IPS-11a (cell line): ENCODE data around the gene DDX24.

Experiments used
- H3K4me3 ChIP-seq: one replicate; pipeline ENCODE4 v1.5.1; 2013; ENCODE audit warnings: low read depth, low read length, control low read depth

Gene DDX24

DNA sequence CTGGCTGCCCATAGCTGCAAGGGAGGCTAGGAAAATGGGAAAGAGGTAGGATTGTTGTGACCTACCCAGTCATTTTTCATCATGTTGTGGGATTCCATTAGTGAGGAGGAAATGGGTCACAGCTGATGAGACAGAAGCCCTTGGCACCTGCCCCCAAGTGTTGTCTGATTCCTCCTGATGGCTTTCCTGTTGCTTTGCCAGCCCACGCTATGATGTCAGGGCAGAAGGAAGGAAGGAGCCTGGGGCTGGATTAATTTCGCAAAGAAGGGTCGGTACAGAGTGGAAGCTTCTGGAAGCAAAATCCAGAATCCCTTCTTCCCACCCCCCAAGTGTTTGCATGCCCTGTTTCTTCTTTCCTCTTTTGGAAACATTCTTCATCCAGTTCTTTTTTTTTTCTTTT, 46.1 kb downstream of the DDX24 start:
- no peak overlapping the region for H3K4me3 ChIP-seq

DNA sequence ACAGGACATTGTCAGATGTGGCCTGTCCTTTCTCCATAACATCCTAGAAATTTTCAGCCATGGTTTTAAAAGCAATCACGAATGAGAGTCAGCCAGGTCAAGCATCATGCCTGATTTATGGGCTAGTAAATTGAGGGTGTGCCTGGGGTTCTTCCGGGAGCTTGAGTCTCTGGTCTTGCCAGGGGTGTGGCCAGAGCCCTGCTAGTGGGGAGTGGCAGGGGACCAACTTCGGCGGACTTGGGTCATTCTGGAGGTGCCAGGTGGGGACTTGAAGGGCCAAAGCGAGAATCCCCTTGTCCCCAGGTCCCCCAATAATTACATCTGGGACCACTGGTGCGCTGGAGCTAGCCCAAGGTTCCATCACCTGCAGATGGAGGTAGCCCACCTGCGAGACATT, 49.1 kb downstream of the DDX24 start:
- no peak overlapping the region for H3K4me3 ChIP-seq

DNA sequence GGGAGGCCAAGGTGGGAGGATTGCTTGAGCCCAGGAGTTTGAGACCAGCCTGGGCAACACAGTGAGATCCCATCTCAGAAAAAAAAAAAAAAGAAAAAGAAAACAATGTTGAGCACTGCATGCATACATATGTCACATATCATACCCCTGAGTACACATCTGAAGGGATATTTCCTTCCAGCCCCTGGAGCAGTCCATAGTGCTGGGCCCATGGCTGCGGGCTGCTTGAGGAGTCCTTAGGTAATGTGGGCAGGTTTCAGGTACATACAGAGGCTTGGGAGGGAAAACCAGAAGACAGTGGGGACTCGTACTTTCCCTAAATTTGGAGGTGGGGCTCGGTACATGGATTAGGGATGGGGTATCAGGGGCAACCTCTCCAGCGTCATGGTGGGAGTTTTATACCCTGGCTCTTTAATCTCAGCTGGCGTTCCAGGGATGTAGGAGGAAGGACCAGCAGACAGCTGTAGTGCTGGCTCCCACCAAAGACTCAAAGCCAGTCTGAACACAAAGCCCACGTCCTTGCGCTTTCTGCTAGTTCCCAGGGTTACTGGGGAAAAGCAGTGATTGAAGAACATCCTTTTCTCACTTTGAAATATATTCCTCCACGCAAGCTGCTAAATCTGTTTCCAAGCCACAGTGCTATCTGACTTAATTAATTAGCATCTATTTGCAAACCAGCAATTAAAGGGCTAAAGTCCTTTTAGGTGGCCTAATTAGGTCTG, 49.7 kb downstream of the DDX24 start:
- no peak overlapping the region for H3K4me3 ChIP-seq

DNA sequence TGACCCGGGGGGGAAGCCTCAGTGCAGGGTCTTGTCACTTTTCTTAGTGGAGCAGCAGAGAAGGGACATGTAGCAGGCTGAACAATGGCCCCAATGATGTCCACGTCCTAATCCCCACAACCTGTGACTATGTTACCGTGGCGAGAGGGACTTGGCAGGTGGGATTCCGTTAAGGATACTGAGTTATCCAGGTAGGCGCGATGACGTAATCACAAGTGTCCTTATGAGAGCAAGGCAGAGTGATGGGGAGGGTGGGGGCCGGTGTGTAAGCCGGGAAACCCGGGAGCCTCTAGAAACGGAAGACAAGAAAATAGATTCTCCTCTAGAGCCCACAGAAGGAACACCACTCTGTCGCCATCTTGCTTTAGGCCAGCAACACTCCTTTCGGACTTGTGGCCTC, 50.4 kb downstream of the DDX24 start:
- no peak overlapping the region for H3K4me3 ChIP-seq

DNA sequence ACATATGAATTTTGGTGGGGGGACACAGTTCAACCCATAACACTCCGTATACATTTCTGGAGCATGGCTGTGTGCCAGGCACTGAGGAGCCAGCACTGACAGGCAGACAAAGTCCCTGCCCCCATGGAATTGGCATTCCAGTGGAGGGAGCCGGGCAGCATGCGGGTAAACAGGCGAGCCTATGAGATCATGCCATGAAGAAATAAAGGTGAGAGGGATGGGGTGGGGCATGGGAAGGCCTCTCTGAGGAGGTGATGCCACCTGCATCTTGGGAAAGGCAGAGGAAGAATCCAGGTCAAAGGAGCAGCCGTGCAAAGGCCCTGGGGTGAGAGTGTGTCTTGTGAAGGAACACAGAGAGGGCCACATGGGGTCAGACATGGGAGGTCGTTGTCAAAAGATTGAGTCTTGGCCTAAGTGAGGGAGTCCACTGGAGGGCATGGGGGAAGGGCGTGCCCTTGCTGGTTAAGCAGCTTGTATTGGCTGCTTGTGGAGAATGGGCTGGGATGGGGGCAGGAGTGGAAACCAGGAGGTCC, 51.3 kb downstream of the DDX24 start:
- no peak overlapping the region for H3K4me3 ChIP-seq

DNA sequence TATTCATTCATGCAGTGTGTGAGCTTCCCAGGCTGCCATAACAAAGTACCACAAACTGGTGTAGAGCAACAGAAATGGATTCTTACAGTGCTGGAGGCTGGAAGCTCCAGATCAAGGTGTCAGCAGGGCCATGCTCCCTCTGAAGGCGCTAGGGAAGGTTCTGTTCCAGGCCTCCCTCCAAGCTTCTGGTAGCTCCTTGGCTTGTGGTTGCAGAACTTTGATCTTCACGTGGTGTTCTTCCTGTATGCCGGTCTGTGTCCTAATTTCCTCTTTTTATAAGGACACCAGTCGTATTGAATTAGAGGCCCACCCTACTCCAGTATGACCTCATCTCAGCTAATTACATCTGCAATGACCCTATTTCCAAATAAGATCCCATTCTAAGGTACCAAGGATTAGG, 51.7 kb downstream of the DDX24 start:
- H3K4me3 ChIP-seq, result no peak overlapping the region

DNA sequence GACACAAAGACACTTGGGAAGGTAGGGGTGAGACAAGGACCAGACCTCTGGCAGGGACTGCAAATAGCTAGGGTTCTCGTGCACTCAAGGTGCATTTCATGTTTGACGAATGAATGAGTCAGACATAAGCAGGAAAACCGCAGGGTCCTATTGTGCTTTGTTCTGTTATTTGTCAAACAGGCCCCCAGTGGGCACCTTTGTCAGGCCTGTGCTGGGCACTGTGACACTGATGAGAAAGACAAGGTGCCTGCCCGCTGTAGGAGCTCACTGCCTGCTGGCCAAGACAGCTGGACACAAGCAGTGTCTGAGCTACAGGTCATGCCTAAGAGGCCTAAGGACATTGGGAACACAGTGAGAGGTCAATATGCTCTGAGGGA, 52.6 kb downstream of the DDX24 start:
- H3K4me3 ChIP-seq, result no peak overlapping the region

DNA sequence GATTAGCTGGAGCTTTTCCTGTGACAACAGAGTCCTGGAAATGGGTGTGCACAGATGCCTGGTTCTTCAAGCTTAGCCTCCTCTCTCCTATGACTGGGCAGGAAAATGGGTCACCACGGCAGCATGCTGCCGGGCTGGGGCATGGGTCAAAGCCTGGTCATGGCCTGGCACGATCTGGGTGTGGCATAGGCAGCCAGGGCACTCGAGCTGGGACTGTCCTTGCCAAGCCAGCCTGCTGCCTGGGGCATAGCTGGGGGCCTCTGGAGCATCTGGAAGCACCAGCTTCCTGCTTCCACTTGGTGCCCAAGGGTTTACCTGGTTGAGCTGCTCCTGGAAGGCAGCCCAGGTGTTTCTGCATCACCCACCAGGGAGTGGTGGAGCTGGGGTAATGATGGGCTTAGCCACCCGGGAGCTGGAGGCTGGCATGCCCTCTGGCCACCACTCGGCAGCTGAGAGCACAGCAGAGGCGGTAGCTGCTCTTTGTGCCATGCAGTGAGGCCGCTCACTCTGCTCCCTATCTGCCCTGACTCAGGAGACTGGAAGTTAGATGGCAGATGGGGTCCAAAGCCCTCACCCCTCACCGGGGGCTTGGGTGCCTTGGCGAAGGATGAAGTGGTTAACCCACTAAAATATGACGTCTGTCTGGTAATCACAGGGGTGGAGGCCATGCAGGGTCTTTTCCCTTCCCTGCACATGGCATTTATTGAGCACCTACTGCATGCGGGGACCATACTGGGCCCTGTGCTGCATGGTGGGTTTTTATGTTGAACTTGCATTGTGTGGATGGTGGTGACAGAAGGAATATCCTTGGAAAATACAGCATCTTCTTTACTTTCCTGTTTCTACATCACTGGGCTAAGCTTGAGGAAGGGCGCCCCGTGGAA, 53.2 kb downstream of the DDX24 start:
- H3K4me3 ChIP-seq, result no peak overlapping the region

DNA sequence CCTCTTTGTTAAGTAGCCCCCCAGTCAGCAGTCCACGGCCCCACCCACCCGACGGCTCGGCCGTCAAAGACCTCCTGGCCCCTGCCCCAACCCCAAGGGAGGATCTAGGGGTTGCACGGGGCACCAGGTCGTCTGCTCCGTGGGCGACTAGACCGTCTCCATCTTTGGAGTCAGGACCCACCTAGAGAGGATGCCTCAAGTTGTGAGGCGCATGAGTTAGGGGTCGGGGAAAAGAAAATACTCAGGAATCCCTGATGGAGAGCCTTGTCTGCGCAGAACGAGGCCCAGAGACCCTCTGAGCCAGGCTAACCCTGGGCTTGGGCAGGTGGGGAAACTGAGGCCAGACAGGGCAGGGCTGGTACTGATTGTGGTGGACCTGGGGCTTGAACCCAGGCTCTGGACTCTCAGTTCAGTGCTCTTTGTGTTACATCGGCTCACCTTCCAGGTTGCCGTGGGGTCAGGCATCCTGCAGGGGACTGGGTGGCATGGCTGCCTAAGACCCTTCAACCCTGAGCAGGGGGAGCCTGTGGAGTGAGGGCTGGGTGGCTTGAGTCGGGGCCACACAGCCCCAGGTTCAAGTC, 54.0 kb downstream of the DDX24 start:
- H3K4me3 ChIP-seq, result peak overlapping the region; percentile 39

DNA sequence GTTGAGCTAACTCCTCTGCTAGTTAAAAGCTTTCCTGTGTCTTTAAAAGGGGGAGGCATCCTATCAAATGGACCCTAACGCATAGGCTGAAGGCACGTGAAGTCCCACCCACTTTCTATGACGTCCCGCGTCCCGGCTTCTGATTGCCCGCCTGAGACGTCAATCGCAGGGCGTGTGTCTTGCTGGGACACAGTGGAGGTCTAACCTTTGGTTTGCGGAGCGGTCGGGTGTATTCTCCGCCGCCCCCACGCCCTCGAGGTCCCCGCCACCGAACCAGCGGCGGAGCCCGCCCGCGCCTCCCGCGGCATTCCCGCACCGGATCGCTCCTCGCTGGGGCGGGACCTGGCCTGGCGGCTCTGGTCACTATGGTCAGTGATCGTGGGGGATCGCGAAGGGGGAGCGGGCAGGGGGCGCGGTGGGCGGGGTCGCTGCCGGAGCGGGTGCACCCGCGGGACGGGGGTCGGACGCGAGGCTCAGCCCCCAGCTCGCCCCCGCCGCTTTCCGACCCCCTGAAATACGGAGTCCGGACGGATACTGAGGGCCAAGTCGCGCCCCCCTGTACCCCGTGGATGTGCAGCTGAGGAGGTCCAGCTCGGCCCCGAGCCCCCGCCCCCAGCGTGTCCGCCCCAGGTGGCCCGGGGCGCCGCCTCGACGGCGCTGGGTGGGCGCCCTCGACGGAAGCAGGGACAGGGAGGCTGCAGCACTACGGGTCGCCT, 54.7 kb downstream of the DDX24 start, which contains the start of gene OTUB2:
OTUB2 (plus strand) TSS at position 168 of the 716 bp plus-strand sequence; CDS start at position 366, 198 bp downstream.
- H3K4me3 ChIP-seq, result peak within 1 kb of the TSS; percentile 39

DNA sequence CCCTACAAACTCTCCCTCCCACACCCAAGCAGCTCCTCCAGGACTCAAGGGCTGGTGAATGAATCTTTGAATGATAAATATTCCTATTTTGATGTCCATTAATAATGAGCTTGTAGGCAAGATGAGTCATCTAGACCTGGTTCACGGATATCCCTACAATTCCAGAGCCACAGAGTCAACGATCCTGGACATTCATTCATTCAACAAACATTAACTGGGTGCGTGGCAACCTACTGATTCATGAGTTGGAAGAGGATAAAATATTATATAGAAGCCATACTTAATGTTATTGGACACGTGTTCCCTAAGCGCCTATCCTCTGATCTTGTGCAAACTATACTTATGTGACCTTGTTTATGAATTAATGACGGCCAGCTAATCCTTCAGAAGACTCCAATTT, 55.3 kb downstream of the DDX24 start:
- H3K4me3 ChIP-seq, result no peak overlapping the region

DNA sequence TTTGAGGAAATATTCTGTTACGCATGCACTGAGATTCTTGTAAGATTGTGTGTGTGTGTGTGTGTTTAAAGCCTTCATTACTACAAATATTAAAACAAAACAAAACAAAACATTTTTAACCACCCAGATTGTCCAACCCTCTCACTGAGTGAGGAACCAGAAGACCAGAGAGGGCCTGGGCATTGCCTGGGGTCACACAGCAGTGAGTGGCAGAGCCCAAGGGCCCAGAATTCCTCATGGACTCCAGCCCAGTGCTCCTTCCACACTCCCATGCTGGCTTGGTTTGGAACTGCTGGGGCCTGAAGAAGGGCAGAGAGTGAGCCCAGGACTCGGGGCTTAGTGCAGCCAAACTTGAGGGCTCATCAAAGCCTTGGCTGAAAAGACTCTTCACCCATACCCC, 56.5 kb downstream of the DDX24 start:
- H3K4me3 ChIP-seq, result no peak overlapping the region

DNA sequence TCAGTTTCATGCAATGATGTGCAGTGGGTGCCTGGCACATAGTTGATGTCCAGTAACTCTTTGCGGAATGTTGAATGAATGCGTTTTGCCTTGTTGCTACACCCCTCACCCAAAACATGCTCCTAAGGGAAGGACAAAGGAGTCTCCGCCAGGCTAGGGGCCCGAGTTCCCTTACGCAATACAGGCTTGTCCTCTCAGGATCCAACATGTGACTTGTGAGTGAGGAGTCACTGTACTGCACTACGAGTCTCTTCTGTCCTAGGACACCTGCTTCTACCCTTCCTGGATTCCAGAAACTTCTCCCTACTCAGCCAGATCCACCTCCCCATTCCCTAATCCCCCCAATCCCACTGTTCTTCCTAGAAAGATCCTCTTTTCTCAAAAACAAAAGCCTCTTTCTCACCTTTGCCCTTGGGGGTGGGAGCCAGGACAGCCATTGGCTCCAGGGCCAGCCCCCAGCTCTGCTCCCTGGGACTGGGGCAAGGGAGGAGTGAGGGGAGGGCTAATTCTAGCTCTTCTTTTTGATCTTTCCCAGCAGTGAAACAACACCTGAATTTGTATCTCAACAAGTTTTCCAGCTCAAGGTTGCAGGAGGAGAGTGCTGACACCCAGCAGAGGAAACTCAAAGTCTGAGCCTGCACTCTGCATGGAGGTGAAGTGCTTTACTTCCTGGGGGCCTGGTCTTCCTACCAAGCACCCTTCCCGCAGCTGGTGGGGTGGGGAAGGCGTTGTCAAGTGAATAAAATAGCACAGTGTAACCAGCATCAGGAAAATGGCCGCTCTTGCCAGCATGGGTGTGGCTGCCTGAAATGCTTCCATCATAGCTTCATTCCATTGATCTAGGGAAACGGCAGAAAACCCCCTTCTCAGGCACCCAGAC, 58.2 kb downstream of the DDX24 start:
- H3K4me3 ChIP-seq, result no peak overlapping the region

DNA sequence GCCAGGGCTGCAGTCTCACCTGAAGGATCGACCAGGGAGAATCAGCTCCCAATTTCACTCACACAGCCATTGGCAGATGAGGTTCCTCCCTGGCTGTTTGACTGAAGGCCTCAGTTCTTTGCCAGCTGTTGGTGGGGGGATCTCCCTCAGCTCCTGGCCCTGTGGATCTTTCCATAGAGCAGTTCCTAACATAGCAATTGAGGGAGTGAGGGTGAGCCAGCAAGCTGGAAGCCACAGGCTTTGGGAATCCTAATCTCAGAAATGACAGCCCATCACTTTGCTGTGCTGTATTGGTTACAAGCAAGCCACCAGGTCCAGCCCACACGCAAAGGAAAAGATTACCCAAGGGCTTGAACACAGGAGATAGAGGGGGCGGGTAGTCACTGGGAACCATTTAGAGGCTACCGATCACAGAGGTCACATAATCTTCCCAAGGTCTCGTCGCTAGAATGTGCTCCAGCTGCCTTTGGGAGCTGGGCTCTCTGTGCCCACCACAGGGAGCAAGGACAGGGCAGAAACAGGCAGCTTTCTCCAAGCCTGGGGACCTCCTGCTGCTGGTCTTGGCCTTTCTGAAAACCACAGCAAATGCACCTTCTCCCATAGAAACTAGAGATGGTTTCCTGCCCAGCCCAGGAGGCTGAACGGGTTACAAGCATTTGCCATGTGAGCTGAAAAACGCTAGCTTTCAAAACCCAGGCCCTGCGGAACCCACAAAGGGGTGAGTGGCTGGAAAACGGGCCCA, 59.4 kb downstream of the DDX24 start:
- H3K4me3 ChIP-seq, result no peak overlapping the region

DNA sequence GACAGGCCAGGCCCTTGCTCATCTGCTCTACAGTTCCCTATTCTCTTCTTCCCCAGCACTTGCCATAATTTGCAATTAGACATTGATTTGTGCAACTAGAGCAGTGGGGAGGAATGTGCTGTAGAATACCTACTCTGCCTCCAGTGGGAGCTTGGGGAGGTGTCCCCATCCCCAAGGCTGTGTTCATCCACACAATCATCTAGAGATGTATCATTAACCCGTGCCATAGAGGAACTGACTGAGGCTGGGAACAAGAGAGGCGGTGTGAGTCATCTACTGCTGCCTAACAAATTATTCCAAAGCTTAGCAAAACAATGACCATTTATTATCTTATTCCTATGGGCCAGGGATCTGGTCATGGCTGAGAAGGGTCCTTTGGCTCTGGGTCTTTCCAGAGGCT, 60.0 kb downstream of the DDX24 start:
- no peak overlapping the region for H3K4me3 ChIP-seq

DNA sequence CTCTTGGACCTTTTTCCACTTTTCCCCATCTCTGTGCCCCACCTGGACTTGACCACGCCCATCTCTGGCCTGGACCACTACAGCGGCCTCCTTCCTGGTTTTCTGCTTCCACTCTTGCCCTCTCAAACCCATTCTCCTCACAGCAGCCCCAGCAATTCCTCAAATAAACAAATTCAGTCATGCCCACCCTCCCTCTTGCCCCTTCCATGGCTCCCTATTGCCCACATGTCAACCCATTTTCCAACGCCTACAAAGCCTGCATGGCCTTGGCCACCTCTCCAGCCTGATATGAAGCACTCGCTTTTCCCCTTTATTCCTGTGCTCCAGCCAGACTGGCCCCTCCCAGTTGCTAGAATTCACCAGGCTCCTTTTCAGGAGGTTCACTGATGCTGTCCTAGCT, 60.7 kb downstream of the DDX24 start:
- H3K4me3 ChIP-seq, result no peak overlapping the region

DNA sequence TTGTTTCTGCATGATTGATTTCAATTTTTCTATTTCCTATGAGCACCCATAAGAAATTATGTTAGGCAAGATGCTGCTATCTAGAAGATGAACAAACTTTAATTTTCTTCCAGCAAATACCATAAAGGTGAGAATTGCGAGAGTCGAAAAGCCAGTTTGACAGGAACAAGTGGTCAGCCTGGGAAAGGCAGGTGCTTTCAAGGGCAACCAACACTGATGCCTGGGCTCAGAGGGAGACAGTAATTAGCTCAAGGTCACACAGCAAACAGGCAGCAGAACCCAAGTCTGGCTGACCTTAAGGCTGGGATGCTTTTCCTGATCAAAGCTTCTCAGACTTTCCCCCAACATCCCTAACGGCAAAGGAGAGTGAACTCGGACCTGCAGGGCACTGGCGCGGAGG, 61.7 kb downstream of the DDX24 start:
- H3K4me3 ChIP-seq, result no peak overlapping the region

DNA sequence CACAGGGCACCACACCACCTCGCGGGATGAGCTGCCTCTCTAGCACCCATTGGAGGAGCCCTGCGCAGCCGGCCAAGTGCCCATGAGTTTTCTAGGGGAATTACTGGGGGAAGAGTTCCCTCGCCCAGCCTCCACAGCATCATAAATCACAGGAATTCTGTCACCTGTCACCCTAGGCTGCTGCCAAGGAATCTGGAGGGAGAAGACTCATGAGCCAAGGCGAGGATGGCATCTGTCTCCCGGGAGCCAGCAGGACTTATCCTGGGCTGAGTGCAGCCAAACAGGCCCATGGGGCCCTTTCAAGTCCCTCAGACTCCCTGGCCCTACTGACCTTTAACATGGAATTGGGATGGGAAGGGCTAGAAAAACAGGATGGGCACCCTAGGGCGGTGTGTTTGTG, 62.7 kb downstream of the DDX24 start:
- H3K4me3 ChIP-seq, result no peak overlapping the region

DNA sequence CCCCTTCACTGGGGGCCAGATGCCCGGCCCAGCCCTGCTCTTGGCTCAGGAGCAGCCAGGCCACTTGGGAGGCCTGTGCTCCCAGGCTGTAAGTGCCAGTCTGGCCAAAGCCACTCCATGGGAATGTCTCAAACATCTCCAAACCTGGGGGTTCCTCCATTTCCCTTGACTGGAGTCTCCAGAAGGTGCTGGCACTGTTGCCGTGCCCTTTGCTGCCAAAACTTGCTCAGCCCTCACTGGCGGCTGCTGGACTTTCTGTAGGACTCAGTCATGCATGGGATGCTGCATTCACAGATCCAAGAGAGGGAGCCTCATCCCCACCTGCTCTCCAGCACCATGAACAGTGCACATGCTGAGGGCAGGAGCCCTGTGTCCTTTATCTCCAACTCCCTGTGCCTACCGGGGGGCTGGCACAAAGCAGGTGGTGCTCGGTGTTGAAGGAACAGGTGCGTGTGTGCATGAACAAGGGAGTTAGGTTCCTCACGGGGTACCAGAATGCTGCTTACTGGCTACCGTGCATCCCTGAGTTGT, 64.5 kb downstream of the DDX24 start:
- no peak overlapping the region for H3K4me3 ChIP-seq
